DMS114 treated with DMSO at 0.1 percent for 48 hours (cell line): ENCODE measurements around the gene SPATA17.

Experiments used
- DNase-seq: peaks from one replicate; lab custom pipeline; 2025; ENCODE audit not compliant: unreplicated experiment; lab: John Stamatoyannopoulos, UW

SPATA17 gene

GRCh38 chr1:217910791-217911320 is 279.7 kb downstream of the SPATA17 start:
- DNase-seq, result no peak

DNA sequence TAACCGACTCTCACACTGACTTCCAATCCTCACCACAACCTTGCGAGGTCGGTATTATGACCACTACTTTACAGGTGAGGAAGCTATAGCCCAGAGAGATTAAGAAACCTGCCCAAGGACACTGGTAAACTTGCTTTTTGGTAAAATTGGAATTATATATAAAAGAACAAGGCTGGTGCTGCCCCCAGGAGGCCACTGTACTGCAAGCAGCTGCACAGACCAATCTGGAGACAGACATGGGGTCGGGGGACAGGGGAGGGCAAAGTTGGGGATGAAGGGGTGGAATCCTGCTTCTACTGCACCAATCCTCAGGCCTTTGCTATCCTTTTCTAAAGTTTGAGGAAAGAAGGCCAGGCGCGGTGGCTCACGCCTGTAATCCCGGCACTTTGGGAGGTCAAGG is 280.8 kb downstream of the SPATA17 start:
- DNase-seq, result no peak

DNA sequence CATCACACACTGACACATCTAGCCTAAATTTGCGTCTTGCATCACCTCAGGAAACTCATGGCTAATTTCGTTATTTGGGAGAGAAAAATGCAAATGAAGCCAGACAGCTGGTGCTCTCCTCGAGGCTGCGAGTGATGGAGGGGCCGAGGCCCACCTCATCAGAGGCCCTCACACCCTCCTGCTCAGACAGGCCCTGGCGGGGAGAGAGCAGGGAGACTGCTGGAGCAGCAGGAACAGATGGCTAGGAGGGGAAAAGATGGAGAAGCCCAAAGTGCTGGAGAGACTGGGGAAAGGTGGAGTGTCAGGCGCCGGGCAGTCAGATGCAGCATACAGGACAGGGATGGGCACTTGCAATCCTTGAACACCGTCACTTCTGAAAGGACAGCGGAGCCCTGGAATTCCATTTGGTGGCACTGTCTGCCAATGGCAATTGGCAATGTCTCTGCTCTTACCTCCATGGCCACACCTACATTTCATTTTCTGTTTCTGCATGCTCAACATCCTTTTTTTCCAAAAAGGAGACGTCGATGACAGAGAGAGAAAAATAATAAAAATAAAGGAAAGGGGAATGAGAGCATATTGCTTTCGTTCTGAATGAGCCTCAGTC is 286.2 kb downstream of the SPATA17 start:
- DNase-seq, result no peak

GRCh38 chr1:217919683-217920388 is 288.7 kb downstream of the SPATA17 start:
- no peak for DNase-seq
